OCI-LY7 (cell line): ENCODE data around the gene TGFBR3. TPM values are rescaled to one million over a fixed set of nuclear protein-coding genes. Genes with fewer than 3 reads are reported as not detected.

ENCODE experiments used
- BruUV-seq: library from RNA; stranded (reverse); fragments of 400-500 nt; replicated peaks from 2 replicates; lab custom pipeline; 2021; lab: Mats Ljungman, UMichigan
- CTCF ChIA-PET: fragments of 300-600 bp; sonication (Branson Sonifier 250); formaldehyde crosslinking; loops from one replicate; lab custom pipeline; 2022; ENCODE audit warnings: antibody characterized with exemption; ENCODE audit not compliant: unreplicated experiment; lab: Charles Lee
- POLR2A ChIA-PET: fragments of 300-600 bp; sonication (Branson Sonifier 250); formaldehyde crosslinking; loops from one replicate; lab custom pipeline; 2022; ENCODE audit warnings: antibody characterized with exemption; lab: Charles Lee
- DNase-seq: peaks from one replicate; pipeline ENCODE4 v3.0.0-alpha.2; 2015; ENCODE audit warnings: low spot score
- H2AFZ ChIP-seq: fragments of 200-600 bp; sonication (generic), shearing (Covaris generic); 2 replicates; pipeline ENCODE4 v1.6.1; 2014; ENCODE audit warnings: mild to moderate bottlenecking, antibody characterized with exemption, low read length, moderate library complexity
- H3K27ac ChIP-seq: fragments of 200-600 bp; sonication (generic); 2 replicates; pipeline ENCODE4 v1.5.1; 2014; ENCODE audit warnings: mixed run types, low read depth, mild to moderate bottlenecking, moderate library complexity, low read length, inconsistent platforms; ENCODE audit not compliant: poor library complexity, severe bottlenecking
- H3K36me3 ChIP-seq: fragments of 200-600 bp; sonication (generic); 2 replicates; pipeline ENCODE4 v1.6.1; 2014; ENCODE audit warnings: mild to moderate bottlenecking, antibody characterized with exemption, low read length, moderate library complexity, mixed read lengths; ENCODE audit not compliant: insufficient read depth
- H3K4me1 ChIP-seq: fragments of 200-600 bp; sonication (generic); 2 replicates; pipeline ENCODE4 v1.5.1; 2014; ENCODE audit warnings: mild to moderate bottlenecking, low read length; ENCODE audit not compliant: insufficient read depth, poor library complexity, severe bottlenecking
- H3K4me2 ChIP-seq: fragments of 200-600 bp; sonication (generic); 2 replicates; pipeline ENCODE4 v1.6.1; 2014; ENCODE audit warnings: mild to moderate bottlenecking, low read length
- H3K4me3 ChIP-seq: fragments of 200-600 bp; sonication (generic); 2 replicates; pipeline ENCODE4 v1.5.1; 2014; ENCODE audit warnings: mild to moderate bottlenecking, low read depth, low read length; ENCODE audit not compliant: poor library complexity, severe bottlenecking
- H3K79me2 ChIP-seq: fragments of 200-600 bp; sonication (generic); 2 replicates; pipeline ENCODE4 v1.6.1; 2016; ENCODE audit warnings: low read depth, mild to moderate bottlenecking, low read length, moderate library complexity, mixed read lengths; ENCODE audit not compliant: insufficient read depth
- H3K9me2 ChIP-seq: fragments of 200-600 bp; sonication (generic); 2 replicates; pipeline ENCODE4 v1.6.1; 2016; ENCODE audit warnings: mild to moderate bottlenecking, low read length, mixed read lengths; ENCODE audit not compliant: insufficient read depth
- H3K9me3 ChIP-seq: fragments of 200-600 bp; sonication (generic); 2 replicates; pipeline ENCODE4 v1.6.1; 2014; ENCODE audit warnings: mild to moderate bottlenecking, mixed run types, low read length, mixed read lengths
- H4K20me1 ChIP-seq: fragments of 200-600 bp; sonication (generic); 2 replicates; pipeline ENCODE4 v1.6.1; 2014; ENCODE audit warnings: mild to moderate bottlenecking, antibody characterized with exemption, low read length, moderate library complexity, mixed read lengths; ENCODE audit not compliant: insufficient read depth
- CTCF ChIP-seq: fragments of 200-600 bp; sonication (generic); conservative IDR thresholded peaks from 2 replicates; pipeline ENCODE4 v1.5.1; 2014; ENCODE audit warnings: mild to moderate bottlenecking, antibody characterized with exemption, low read length, moderate library complexity, mixed read lengths
- EZH2phosphoT487 ChIP-seq: fragments of 200-600 bp; sonication (generic); IDR thresholded peaks from 2 replicates; pipeline ENCODE4 v1.6.1; 2018; ENCODE audit warnings: low read depth, borderline replicate concordance, mild to moderate bottlenecking, mixed run types, antibody characterized with exemption, low read length, moderate library complexity, mixed read lengths
- intact Hi-C: fragments of 100-400 bp; cut with micrococcal nuclease; formaldehyde crosslinking; loops from one replicate; pipeline ENCODE4 v1.10.0; 2022; ENCODE audit not compliant: unreplicated experiment
- total RNA-seq, 2 experiments: library from RNA; depleted of rRNA in 1 of 2; stranded (reverse); fragments of >200 nt in 1 of 2; shearing (Covaris generic) in 1 of 2; gene quantifications; 2 replicates each; pipeline ENCODE4 v1.2.3, GENCODE V29; 2014 to 2022

Gene TGFBR3
- total RNA-seq, 2 experiments from 2014 or later = not detected

- Histone ChIP-seq H3K27ac (no peak overlapping the region), H3K4me2 (no peak overlapping the region), H3K9me2 (no peaks in the 10 kb centered on the region), H3K9me3 (no peaks in the 10 kb centered on the region), H3K36me3 (no peaks in the 10 kb centered on the region), H4K20me1 (no peaks in the 10 kb centered on the region), H3K4me3 (no peak overlapping the region), H3K79me2 (no peaks in the 10 kb centered on the region), H3K4me1 (no peaks in the 10 kb centered on the region), H2AFZ (no peak overlapping the region)
- ChIA-PET CTCF (no interaction called here), POLR2A (no interaction called here)
- no TSS peak for BruUV-seq
- no peak for DNase-seq
- TF ChIP-seq EZH2phosphoT487 (no peak), CTCF (no peak)
- intact Hi-C loops = no loop called here
These were observed 136.1 kb downstream of the TGFBR3 start for GRCh38 chr1:91749788-91750231.

- ChIA-PET CTCF (no interaction called here), POLR2A (no interaction called here)
- no peaks in the 10 kb centered on the region for H3K9me2 ChIP-seq
- no peak for DNase-seq
- no peak overlapping the region for H3K4me2 ChIP-seq
- intact Hi-C loops = no loop called here
- no peaks in the 10 kb centered on the region for H3K9me3 ChIP-seq
- H3K4me1 ChIP-seq = no peaks in the 10 kb centered on the region
- H3K27ac ChIP-seq = no peak overlapping the region
- TF ChIP-seq EZH2phosphoT487 (no peak), CTCF (no peak)
- H3K79me2 ChIP-seq = no peaks in the 10 kb centered on the region
- no peak overlapping the region for H2AFZ ChIP-seq
- no peaks in the 10 kb centered on the region for H3K36me3 ChIP-seq
- no peaks in the 10 kb centered on the region for H4K20me1 ChIP-seq
- H3K4me3 ChIP-seq = no peak overlapping the region
- BruUV-seq = no TSS peak
These were observed 138.3 kb downstream of the TGFBR3 start for GRCh38 chr1:91747666-91748065.

GRCh38 chr1:91746728-91747338, 139.1 kb downstream of the TGFBR3 start:
- TF ChIP-seq CTCF (no peak), EZH2phosphoT487 (no peak)
- Histone ChIP-seq H3K4me2 (no peak overlapping the region), H2AFZ (no peak overlapping the region), H3K4me3 (no peak overlapping the region), H3K9me3 (no peaks in the 10 kb centered on the region), H3K4me1 (no peaks in the 10 kb centered on the region), H3K36me3 (no peaks in the 10 kb centered on the region), H3K27ac (no peak overlapping the region), H3K79me2 (no peaks in the 10 kb centered on the region), H4K20me1 (no peaks in the 10 kb centered on the region), H3K9me2 (no peaks in the 10 kb centered on the region)
- no peak for DNase-seq
- ChIA-PET CTCF (no interaction called here), POLR2A (no interaction called here)
- intact Hi-C loops = no loop called here
- no TSS peak for BruUV-seq
